Dedifferentiated amniotic fluid mesenchymal stem cell (primary cell): ENCODE measurements around the gene ISLR2.

ENCODE experiments used
- DNase-seq: peaks from one replicate; pipeline ENCODE4 v3.0.0-alpha.2; 2016; ENCODE audit errors: extremely low spot score

Gene ISLR2

DNA sequence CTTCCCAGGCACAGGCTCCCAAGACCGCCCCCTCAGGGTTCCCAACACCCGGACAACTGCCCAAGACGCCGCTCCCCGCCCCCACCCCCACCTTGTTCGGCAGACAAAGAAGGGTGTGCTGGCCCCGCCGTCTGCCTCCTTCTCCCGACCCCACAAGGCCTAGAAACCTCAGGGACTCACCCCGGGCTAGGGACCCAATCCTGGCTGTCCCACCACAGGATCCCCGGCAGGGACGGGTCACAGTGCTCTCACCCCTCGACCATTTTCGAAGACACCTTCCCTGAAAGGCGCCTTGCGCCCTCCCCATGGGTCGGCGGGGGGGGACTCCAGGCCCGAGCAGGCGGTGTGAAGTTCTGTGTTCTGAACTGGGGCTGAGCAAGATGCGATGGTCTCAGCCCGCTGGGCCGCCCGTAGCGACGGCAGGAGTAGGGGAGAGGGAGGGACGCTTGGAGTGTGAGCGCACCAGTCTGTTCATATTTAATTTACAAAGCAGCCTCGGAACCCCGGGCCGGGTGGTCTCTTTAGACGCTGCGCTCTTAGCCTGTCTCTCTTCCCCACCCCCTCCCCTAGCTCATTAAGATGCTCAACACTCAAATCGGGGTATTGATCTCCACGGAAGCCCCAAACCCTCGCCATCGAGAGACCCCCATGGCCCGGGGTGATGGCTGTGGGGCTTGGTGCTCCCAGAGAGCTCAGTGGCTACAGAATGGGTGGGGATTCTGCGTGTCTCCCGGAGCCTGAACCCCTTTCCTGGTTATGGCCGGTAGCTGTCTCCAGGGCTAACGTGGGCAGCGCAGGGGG lies 1.4 kb upstream of the ISLR2 start:
- no peak for DNase-seq

DNA sequence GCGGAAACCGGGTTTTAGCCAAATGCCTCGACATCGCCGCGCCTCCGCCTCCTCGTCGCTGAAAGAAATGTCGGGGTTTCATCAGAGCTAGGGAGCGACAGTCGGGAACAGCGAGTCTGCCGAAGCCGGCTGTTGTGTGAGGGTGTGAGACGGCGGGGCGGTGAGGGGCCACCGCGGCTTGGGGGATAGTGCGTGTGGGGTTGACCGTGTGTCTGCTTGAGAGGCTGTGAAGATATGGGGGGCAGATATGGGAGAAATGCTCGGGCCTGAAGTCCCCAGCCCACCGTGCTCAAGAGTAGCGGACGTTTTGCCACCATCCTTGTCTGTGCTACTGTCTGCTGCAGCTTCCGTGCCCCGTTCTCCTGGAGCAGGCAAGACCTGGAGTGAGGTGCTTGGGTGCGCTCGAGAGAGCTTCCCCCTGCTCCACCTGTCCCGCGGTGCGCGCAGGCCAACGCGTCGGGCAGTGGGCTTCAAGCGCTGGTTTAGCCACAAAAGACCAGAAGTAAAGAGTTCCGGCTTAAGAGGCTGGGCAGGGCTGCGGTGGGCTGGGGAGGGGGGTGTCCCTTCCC lies 716 bp upstream of the ISLR2 start:
- no peak for DNase-seq

DNA sequence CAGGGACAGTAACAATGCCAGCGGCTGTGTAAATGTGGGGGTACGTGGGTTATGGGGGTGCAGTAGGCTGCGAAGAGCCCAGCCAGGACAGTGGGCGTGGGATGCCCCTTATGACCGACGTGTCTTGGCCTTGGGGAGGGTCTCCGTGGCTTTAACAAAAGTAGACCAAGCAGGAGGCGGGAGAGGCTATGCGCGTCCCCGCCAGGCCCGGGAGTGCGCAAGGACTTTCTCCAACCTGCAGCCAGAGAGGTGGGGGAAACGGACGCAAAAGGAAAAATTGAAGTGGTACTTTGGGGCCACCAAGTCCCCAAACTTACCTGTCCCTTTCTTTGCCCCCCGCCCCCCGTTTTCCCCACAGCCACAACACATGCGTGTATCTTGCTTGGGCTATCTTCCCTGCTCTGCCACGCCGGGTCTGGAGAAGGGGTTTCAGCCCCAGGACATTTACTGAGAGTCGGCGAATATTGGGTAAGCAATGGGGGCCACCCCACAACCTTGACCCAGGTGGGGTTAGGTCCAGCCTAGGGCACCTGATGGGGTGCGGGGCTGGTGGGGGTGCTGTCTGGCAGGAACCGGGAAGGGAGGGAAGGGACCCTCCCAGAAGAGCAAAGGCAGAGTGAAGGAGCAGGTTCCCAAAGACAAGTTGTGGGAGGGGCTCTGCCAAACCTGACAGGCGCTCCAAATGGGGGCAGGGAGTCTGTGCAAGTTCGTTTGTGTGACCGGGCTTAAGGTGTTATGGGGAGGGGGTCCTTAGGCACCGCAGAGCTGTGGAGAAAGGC lies 652 bp downstream of the ISLR2 start:
- DNase-seq, result no peak

DNA sequence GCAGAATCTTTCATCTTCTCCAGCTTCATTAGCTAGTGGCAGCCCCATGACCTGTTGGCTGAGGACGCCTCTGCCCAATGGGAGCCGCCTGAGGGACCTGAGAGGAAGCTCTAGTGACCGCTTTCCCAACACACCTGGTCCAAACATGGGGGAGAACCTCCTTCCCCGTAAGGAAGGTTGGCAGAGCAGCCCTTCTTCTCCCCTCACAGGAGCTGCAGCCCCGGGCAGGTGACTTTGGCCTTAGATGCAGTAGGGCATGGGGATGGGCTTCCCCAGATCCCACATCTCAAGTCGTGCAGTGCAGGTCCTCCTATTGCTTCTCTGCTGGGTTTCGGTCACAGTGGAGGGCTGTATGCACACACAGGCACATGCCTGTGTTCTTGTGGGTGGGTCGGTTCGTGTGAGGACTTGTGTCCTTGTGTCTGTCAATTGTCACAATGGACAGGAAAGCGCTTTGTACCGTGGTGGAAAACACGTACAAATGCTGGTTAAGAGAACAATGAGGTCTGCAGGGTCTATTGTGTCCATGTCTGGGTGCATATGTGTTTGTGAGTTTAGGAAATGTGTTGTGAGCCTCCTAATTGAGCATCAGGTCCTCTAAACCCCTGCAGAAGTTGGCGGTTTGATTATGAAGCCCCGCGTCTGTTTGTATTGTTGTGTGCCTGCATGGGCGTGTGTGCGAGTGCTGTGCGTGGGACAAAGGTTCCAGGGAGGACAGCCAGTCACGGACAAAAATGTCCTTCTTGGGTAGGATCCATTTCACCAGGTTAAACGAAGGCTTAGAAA lies 1.4 kb downstream of the ISLR2 start:
- DNase-seq, result no peak

DNA sequence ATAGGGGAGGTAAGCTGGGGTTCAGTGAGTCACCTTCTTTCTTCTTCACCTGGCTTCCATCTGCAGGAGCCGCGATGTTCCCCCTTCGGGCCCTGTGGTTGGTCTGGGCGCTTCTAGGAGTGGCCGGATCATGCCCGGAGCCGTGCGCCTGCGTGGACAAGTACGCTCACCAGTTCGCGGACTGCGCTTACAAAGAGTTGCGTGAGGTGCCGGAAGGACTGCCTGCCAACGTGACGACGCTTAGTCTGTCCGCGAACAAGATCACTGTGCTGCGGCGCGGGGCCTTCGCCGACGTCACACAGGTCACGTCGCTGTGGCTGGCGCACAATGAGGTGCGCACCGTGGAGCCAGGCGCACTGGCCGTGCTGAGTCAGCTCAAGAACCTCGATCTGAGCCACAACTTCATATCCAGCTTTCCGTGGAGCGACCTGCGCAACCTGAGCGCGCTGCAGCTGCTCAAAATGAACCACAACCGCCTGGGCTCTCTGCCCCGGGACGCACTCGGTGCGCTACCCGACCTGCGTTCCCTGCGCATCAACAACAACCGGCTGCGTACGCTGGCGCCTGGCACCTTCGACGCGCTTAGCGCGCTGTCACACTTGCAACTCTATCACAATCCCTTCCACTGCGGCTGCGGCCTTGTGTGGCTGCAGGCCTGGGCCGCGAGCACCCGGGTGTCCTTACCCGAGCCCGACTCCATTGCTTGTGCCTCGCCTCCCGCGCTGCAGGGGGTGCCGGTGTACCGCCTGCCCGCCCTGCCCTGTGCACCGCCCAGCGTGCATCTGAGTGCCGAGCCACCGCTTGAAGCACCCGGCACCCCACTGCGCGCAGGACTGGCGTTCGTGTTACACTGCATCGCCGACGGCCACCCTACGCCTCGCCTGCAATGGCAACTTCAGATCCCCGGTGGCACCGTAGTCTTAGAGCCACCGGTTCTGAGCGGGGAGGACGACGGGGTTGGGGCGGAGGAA lies 2.6 kb downstream of the ISLR2 start:
- DNase-seq, result no peak

DNA sequence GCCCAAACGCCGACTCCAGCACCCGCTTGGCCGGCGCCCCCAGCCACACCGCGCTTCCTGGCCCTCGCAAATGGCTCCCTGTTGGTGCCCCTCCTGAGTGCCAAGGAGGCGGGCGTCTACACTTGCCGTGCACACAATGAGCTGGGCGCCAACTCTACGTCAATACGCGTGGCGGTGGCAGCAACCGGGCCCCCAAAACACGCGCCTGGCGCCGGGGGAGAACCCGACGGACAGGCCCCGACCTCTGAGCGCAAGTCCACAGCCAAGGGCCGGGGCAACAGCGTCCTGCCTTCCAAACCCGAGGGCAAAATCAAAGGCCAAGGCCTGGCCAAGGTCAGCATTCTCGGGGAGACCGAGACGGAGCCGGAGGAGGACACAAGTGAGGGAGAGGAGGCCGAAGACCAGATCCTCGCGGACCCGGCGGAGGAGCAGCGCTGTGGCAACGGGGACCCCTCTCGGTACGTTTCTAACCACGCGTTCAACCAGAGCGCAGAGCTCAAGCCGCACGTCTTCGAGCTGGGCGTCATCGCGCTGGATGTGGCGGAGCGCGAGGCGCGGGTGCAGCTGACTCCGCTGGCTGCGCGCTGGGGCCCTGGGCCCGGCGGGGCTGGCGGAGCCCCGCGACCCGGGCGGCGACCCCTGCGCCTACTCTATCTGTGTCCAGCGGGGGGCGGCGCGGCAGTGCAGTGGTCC lies 3.5 kb downstream of the ISLR2 start:
- DNase-seq, result no peak

DNA sequence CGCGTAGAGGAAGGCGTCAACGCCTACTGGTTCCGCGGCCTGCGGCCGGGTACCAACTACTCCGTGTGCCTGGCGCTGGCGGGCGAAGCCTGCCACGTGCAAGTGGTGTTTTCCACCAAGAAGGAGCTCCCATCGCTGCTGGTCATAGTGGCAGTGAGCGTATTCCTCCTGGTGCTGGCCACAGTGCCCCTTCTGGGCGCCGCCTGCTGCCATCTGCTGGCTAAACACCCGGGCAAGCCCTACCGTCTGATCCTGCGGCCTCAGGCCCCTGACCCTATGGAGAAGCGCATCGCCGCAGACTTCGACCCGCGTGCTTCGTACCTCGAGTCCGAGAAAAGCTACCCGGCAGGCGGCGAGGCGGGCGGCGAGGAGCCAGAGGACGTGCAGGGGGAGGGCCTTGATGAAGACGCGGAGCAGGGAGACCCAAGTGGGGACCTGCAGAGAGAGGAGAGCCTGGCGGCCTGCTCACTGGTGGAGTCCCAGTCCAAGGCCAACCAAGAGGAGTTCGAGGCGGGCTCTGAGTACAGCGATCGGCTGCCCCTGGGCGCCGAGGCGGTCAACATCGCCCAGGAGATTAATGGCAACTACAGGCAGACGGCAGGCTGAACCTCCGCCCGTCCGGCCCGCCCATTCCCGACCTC lies 4.1 kb downstream of the ISLR2 start:
- no peak for DNase-seq

DNA sequence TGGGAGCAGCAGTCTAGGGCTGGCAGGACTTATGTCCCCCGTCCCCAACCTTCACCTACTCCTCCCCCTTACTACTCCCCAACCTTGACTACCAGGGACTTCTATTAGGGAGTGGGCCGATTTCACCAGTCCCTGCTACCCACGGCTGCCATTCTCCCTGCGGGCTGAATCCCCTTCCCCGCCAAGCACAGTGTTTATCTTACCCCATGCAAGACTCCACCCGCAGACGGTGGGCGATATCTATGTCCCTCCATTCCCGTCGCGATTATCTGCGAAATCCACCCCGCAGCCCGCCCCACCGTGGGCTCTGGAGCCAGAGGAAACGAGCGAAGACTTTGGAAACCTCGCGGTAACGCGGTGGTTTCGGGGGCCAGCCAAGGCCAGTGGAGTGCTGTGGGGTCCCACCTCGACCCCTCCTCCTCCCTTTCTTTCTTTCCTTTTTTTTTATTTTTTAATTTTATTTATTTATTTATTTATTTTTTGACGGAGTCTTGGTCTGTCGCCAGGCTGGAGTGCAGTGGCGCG lies 4.7 kb downstream of the ISLR2 start:
- DNase-seq, result no peak

DNA sequence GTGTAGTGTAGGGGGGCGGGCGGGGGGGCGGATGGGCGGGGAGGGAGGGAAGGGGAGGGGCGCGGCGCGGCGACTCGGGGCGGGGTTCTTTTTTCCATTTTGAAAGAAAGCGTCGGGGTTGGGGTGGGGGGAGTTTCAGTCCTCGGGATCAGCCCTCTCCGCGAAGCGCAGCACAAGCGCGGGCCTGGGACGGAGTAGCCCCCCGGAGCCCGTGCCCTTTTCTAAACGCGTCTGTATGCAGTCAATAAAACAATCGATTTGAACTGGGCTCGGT lies 6.1 kb downstream of the ISLR2 start:
- DNase-seq, result no peak

DNA sequence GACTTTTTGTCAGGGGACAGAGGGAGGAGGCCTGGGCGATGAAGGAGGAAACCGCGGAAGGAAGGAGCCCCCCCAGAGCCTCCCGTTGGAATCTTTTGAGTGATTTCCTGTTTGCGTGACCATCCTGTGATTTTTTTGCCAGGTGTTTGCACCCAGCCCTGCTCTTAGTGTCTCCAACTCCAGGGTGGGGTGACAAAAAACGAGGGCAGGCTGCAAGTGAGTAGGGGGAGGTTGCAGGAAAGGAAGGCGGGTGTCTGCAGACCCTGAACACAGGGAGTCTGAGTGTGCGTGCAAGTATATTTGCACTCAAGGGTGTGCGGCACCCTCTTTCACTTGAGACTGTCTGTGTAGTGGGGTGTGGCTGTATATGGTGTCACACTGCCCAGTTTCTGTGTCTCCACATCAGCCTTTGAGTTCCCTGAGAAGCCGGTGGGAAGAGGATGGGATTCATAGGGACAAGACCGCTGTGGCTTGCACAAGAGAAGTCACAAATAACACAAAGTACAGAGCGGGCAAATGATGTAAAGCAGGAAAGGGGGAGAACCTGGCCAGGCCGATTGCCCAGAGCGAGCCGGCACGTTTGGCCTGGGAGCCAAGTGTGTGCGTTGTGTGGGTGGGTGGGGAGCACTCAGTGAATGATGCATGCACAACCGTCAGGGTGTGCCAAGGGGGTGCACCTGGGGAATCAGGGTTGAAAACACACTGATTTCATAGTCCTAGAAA lies 6.6 kb downstream of the ISLR2 start:
- DNase-seq, result no peak

DNA sequence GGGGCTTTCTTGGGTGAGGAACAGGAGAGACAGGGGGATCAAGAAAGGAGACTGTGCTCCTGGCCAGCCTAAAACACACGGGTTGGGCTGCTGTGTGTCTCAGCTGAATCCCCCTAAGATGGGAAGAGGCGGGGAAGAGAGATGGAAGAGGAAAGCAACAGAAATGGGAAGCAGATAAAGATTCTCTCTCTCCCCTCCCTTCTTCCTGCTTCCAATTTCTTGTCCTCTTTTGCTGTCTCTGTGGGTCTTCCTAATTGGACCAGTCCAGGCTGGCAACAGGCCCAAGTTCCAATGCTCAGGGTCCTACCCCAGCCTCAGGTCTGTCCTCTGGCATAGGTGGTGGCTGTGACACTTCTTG lies 7.1 kb downstream of the ISLR2 start:
- DNase-seq, result no peak

DNA sequence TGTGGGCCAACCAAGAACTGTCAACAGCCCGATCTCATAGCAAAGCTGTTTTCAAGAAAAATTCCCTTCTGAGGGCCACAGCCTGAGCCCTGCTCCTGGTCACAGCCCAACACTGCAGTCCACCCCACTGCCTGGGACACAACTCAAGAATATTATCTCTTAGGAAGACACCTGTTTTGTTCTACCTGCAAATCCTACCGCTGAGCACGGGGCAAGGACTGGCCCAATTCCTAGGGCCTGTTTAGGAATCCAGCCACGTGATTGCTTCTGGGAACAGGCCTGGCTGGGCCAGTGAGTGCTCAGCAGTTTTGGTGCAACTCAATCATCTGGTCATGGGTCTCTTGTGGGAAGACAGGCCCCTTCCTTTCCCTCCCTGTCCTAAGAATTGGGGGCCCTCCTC lies 8.3 kb downstream of the ISLR2 start:
- DNase-seq, result no peak

DNA sequence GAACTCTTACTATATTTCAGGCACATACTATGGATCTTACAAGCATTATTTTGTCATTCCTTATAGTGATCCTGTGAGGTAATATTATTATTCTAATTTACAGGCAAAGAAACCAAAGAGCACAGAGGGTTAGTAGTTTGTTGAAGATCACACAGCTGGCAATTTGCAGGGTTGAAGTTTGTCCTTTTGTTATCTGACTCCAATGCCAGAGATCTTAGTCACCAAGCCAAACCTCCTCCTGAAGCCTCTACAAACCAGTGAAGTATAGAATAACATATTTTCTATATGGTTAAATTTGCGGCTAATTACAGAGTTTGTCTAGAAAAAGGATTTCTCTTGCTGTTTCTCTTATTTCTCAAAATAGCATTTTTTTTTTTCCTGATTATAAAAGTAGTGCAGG lies 11.2 kb downstream of the ISLR2 start:
- no peak for DNase-seq

DNA sequence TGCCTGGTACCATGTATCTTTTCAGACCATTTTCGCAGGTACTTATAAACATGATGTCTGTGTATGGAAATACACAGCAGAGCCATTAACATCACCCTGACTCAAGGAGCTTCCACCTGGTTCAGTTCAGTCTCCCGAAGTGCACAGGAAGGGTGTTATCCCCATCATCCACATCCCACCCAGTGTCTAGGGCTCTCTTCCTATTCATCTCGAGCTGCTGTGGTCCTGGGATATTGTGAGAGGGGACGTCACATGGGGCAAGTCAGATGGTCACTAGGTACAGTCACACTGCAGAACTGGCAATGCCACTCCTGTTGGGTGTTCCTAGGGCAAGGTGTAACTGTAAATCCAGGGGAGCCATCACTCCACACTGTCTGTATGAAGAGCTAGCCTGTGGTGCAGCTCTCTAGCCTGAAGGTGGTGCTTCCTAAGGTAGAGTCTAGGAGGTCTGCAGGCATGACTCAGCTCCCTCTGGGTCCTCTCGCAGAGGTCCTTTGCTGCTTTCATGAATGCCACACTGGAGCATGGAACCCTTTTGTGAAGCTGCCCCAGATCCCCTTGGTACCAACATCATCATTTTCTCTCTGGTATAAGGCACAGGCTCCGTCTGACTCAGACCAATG lies 13.9 kb downstream of the ISLR2 start:
- DNase-seq, result no peak

DNA sequence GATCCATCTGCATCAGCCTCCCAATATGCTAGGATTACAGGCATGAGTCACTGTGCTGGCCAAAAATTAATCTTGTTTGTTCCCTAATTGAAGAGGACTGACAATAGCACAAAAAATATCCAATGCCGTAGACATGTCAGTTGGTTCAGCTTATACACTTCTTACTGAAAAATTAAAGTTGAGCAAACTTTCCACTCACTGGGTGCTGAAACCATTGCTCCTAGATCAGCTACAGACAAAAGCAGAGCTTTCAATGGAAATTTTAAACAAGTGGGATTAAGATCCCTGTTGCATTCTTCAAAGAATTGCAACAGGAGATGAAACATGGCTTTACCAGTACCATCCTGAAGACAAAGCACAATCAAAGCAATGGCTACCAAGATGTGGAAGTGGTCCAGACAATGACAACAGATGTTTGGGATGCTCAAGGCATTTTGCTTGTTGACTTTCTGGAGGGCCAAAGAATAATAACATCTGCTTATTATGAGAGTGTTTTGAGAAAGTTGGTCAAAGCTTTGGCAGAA lies 16.0 kb downstream of the ISLR2 start:
- no peak for DNase-seq

DNA sequence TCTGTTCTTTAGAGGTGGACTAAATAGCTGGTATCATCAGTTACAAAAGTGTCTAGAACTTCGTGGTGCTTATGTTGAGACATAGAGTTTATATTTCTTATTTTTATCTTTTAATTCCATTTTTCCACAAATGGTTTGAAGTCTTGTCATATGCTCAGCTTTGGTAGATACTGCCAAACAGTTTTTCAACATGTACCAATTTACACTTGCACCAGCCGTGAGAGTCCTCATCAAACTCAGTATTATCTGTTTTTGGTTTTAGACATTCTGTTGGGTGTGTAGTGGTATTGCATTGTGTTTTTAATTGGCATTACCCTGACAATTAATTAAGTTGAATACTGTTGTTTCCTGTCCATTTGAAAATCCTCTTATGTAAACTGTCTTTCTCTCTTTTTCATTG lies 16.7 kb downstream of the ISLR2 start:
- DNase-seq, result no peak

DNA sequence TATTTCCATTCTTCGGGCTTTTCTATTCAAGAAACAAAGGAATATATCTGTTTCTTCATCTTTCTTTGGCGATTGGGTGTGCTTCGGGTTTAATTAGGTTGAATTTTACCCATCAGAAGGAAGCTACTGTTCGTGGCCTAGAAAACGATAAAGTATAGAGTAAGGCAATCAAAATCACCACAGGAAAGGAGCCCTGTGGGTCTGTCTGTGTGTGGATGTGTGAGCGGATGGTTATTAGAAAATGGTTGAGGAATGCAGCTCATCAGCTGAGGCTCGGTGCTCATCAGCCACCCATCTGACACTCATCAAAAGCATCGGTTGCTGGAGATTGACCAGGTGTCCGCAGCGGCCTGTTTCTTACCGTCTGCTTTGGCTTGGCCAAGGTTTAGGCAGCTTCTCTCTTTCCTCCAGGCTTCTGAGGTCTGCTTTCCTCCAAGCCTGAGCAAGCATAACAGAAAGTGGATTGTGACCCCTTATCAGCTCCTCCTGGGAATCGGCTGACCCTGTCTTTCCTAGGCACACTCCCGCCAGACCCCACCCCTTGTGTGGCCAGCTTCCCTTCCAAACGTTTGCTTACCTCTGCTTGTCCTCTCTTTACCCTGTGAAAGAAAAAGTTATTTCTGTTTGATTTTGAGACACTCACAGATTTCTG lies 25.5 kb downstream of the ISLR2 start:
- no peak for DNase-seq
